SU-DHL-6 (cell line): ENCODE data around the gene XIRP1.
A peak's percentile ranks its signal among the peaks of the same experiment; 100 is the strongest.

Experiments
- H2AFZ ChIP-seq: fragments of 200-600 bp; sonication (generic); 2 replicates; pipeline ENCODE4 v1.6.1; 2014; ENCODE audit warnings: low read depth, mild to moderate bottlenecking, moderate library complexity, mixed read lengths, antibody characterized with exemption, low read length; ENCODE audit not compliant: severe bottlenecking
- H3F3A ChIP-seq: fragments of 200-600 bp; shearing (Covaris generic); 2 replicates; pipeline ENCODE4 v1.6.0; 2016; ENCODE audit warnings: antibody characterized with exemption, mild to moderate bottlenecking; ENCODE audit not compliant: insufficient read depth
- H3K27ac ChIP-seq: fragments of 200-600 bp; sonication (generic); 2 replicates; pipeline ENCODE4 v1.5.1; 2016; ENCODE audit warnings: low read depth, mild to moderate bottlenecking, low read length, moderate library complexity, mixed read lengths
- H3K27me3 ChIP-seq: fragments of 200-600 bp; sonication (generic), shearing (Covaris generic); 2 replicates; pipeline ENCODE4 v1.6.0; 2014; ENCODE audit warnings: mild to moderate bottlenecking, low read length
- H3K36me3 ChIP-seq: fragments of 200-600 bp; sonication (generic); 2 replicates; pipeline ENCODE4 v1.6.1; 2014; ENCODE audit warnings: mild to moderate bottlenecking, low read length, mixed read lengths
- H3K4me2 ChIP-seq: fragments of 300-600, 200-600 bp; shearing (Covaris generic), sonication (generic); 2 replicates; pipeline ENCODE4 v1.6.0; 2014; ENCODE audit warnings: low read length, low read depth, mild to moderate bottlenecking; ENCODE audit not compliant: poor library complexity, severe bottlenecking
- H3K4me3 ChIP-seq: fragments of 200-600 bp; sonication (generic); 2 replicates; pipeline ENCODE4 v1.5.1; 2014; ENCODE audit warnings: antibody characterized with exemption, low read length, mild to moderate bottlenecking, mixed read lengths; ENCODE audit not compliant: insufficient read depth, poor library complexity, severe bottlenecking
- H3K79me2 ChIP-seq: fragments of 200-600 bp; sonication (generic); 2 replicates; pipeline ENCODE4 v1.6.1; 2014; ENCODE audit warnings: mild to moderate bottlenecking, low read length, moderate library complexity; ENCODE audit not compliant: insufficient read depth
- H3K9ac ChIP-seq: fragments of 200-600 bp; sonication (generic); 2 replicates; pipeline ENCODE4 v1.7.0; 2014; ENCODE audit warnings: mild to moderate bottlenecking, low read length
- H3K9me2 ChIP-seq: fragments of 200-600 bp; sonication (generic); replicated peaks from 2 replicates; pipeline ENCODE4 v1.6.1; 2014; ENCODE audit warnings: low read length; ENCODE audit not compliant: insufficient read depth
- H3K9me3 ChIP-seq: fragments of 200-600 bp; sonication (generic); 2 replicates; pipeline ENCODE4 v1.6.1; 2014; ENCODE audit warnings: low read length, mixed read lengths; ENCODE audit not compliant: insufficient read depth
- H4K20me1 ChIP-seq: fragments of 200-600 bp; sonication (generic); 2 replicates; pipeline ENCODE4 v1.6.1; 2014; ENCODE audit warnings: low read depth, mild to moderate bottlenecking, antibody characterized with exemption, low read length, moderate library complexity, mixed read lengths
- CTCF ChIP-seq: fragments of 200-600 bp; sonication (generic); IDR thresholded peaks from one replicate; pipeline ENCODE4 v1.5.1; 2017; ENCODE audit warnings: antibody characterized with exemption, mild to moderate bottlenecking, low read length, moderate library complexity; ENCODE audit not compliant: insufficient read depth, poor library complexity, severe bottlenecking
- EZH2phosphoT487 ChIP-seq: fragments of 200-600 bp; sonication (generic), shearing (Covaris generic); conservative IDR thresholded peaks from 2 replicates; pipeline ENCODE4 v1.6.1; 2018; ENCODE audit warnings: mild to moderate bottlenecking, antibody characterized with exemption, low read length, moderate library complexity, mixed read lengths

Gene XIRP1

GRCh38 chr3:39219702-39220101, 27.3 kb upstream of the XIRP1 start:
- no peak overlapping the region for H2AFZ ChIP-seq
- no peak overlapping the region for H3K27ac ChIP-seq
- H3K9me3 ChIP-seq: no peaks in the 10 kb centered on the region
- no peaks in the 10 kb centered on the region for H3K9me2 ChIP-seq
- H3K4me3 ChIP-seq: no peak overlapping the region
- no peaks in the 10 kb centered on the region for H3K27me3 ChIP-seq
- TF ChIP-seq EZH2phosphoT487: no peak
- H4K20me1 ChIP-seq: no peaks in the 10 kb centered on the region
- no peaks in the 10 kb centered on the region for H3K36me3 ChIP-seq
- H3F3A ChIP-seq: no peaks in the 10 kb centered on the region
- no peaks in the 10 kb centered on the region for H3K79me2 ChIP-seq
- no peak overlapping the region for H3K9ac ChIP-seq
- H3K4me2 ChIP-seq: no peak overlapping the region

- Histone ChIP-seq H3K36me3 (no peaks in the 10 kb centered on the region), H3K9me3 (no peaks in the 10 kb centered on the region), H3K27ac (no peak overlapping the region), H3K4me2 (peak overlapping the region; percentile 30), H3K27me3 (no peaks in the 10 kb centered on the region), H3F3A (no peaks in the 10 kb centered on the region), H3K9ac (no peak overlapping the region), H4K20me1 (no peaks in the 10 kb centered on the region), H2AFZ (no peak overlapping the region), H3K79me2 (no peaks in the 10 kb centered on the region), H3K4me3 (no peak overlapping the region), H3K9me2 (no peaks in the 10 kb centered on the region)
- TF ChIP-seq EZH2phosphoT487: no peak
- TF ChIP-seq CTCF: no peak
These were observed 23.9 kb upstream of the XIRP1 start for GRCh38 chr3:39216176-39216790.

- no peak overlapping the region for H3K9ac ChIP-seq
- H3K9me2 ChIP-seq: no peaks in the 10 kb centered on the region
- H3K79me2 ChIP-seq: no peaks in the 10 kb centered on the region
- H3K9me3 ChIP-seq: no peaks in the 10 kb centered on the region
- H2AFZ ChIP-seq: no peak overlapping the region
- H3K27ac ChIP-seq: no peak overlapping the region
- H3K36me3 ChIP-seq: no peaks in the 10 kb centered on the region
- H3K4me2 ChIP-seq: no peak overlapping the region
- TF ChIP-seq CTCF (no peak), EZH2phosphoT487 (no peak)
- no peaks in the 10 kb centered on the region for H3F3A ChIP-seq
- H4K20me1 ChIP-seq: no peaks in the 10 kb centered on the region
- no peaks in the 10 kb centered on the region for H3K27me3 ChIP-seq
- no peak overlapping the region for H3K4me3 ChIP-seq
These were observed 21.2 kb upstream of the XIRP1 start for GRCh38 chr3:39213613-39214012.

GRCh38 chr3:39212665-39213064, 20.3 kb upstream of the XIRP1 start:
- no peak overlapping the region for H3K27ac ChIP-seq
- no peaks in the 10 kb centered on the region for H3K36me3 ChIP-seq
- no peaks in the 10 kb centered on the region for H3K9me3 ChIP-seq
- no peaks in the 10 kb centered on the region for H3K79me2 ChIP-seq
- H3F3A ChIP-seq: no peaks in the 10 kb centered on the region
- TF ChIP-seq CTCF: no peak
- no peak for TF ChIP-seq EZH2phosphoT487
- H4K20me1 ChIP-seq: no peaks in the 10 kb centered on the region
- H3K4me3 ChIP-seq: no peak overlapping the region
- H2AFZ ChIP-seq: no peak overlapping the region
- H3K9ac ChIP-seq: no peak overlapping the region
- no peaks in the 10 kb centered on the region for H3K27me3 ChIP-seq
- no peak overlapping the region for H3K4me2 ChIP-seq
- no peaks in the 10 kb centered on the region for H3K9me2 ChIP-seq
